GM18520 (cell line): ENCODE data around the gene AP1S3.

Experiments used
- ATAC-seq: cut with Tn5 transposase; IDR thresholded peaks from one replicate; pipeline ENCODE4 v1.9.1; 2021; ENCODE audit not compliant: unreplicated experiment

The AP1S3 gene

GRCh38 chr2:223725986-223726970, 111.1 kb downstream of the AP1S3 start:
- no peak for ATAC-seq

- no peak for ATAC-seq
Observed at GRCh38 chr2:223725494-223725893, 111.9 kb downstream of the AP1S3 start.

GRCh38 chr2:223724861-223725260, 112.5 kb downstream of the AP1S3 start:
- no peak for ATAC-seq

GRCh38 chr2:223723954-223724411, 113.4 kb downstream of the AP1S3 start:
- no peak for ATAC-seq

GRCh38 chr2:223722226-223722625, 115.2 kb downstream of the AP1S3 start:
- no peak for ATAC-seq

- no peak for ATAC-seq
Observed at GRCh38 chr2:223721746-223722145, 115.6 kb downstream of the AP1S3 start.

GRCh38 chr2:223720367-223720766, 117.0 kb downstream of the AP1S3 start:
- no peak for ATAC-seq

GRCh38 chr2:223712642-223713041, 124.7 kb downstream of the AP1S3 start:
- no peak for ATAC-seq

GRCh38 chr2:223711596-223712326, 125.6 kb downstream of the AP1S3 start:
- no peak for ATAC-seq
